Measurements from ENCODE around the gene DLEC1.

Gene DLEC1

DNA sequence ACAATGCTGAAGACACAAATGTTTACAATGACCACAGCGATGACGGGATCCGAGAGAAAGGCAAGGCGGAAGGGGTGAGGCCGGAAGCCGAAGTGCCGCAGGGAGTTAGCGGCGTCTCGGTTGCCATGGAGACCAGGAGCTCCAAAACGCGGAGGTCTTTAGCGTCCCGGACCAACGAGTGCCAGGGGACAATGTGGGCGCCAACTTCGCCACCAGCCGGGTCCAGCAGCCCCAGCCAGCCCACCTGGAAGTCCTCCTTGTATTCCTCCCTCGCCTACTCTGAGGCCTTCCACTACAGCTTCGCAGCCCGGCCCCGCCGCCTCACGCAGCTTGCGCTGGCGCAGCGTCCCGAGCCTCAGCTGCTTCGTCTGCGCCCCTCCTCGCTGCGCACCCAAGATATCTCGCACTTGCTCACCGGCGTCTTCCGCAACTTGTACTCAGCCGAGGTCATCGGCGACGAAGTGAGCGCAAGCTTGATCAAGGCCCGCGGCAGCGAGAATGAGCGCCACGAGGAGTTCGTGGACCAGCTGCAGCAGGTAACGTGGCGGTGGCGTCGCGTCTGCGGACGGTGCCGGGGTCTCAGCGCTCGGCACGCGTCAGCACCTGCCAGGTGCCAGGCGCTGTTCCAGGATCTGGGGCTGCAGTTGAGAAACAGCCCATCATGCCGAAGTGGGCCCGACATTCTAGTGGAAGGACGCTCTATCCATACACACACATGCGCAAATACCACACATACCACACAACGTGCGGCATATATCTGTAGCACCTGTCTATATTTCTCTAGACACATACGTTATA, at the start of gene DLEC1:
DLEC1 (plus strand) TSS at position 108 of the 798 bp plus-strand sequence; CDS start at position 126, 18 bp downstream.
- peak; percentile 89 for DNase-seq

DNA sequence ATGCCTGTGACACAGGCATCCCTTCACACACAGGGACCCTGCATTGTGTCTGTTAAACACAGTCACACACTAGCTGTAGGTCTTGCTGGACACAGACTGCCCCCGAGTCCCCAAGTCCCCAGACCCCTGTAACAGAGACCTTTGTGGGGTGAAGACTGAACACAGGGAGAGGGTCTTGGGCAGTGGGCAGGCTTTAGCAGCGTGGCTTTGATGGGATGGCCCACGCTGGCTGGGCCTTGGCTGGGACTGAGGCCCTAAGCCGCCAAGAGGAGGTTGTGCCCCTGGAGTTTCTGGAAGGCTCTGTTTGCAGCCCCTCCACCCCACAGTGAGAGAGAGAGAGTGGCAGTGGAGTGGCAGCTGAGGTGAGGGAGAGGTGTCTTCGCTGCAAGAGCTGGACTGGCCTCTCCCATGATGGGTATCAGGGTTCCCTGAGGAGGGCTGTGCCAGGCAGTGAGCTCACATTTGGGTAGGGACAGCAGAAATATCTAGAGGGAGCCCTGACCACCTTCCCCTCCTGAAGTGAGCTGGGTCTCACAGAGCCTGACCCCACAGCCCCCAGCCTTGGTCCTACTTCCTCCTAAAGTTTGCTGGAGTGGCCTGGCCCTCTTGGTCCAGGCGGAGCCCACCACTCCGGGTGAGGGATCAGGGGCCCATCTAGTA, 49.1 kb upstream of the DLEC1 start:
- DNase-seq: no peak

DNA sequence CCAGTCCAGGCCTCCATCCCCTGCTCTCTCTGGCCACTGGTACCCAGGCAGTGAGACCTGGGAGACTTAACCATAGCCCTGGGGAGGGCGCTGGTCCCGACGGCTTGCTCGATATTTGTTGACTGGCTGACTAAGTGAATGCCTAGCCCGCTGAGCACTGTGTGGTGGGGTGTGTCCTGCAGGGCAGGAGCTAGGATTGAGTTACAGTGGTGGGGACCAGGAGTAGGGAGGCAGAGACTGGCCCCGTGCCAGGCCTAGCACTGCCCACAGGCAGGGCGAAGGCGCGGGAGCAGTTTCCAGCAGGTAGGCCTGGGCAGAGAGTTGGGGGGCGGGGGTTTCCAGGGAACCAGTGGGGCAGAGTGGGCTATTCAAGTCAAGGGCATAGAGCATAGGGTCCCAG, 48.5 kb upstream of the DLEC1 start, which contains the start of gene VILL:
VILL (plus strand) TSS at position 260 of the 400 bp plus-strand sequence. CDS start 2,887 bp downstream, outside the sequence.
- no peak for DNase-seq

GRCh38 chr3:37991109-37991508, 47.9 kb upstream of the DLEC1 start:
- DNase-seq: no peak

DNA sequence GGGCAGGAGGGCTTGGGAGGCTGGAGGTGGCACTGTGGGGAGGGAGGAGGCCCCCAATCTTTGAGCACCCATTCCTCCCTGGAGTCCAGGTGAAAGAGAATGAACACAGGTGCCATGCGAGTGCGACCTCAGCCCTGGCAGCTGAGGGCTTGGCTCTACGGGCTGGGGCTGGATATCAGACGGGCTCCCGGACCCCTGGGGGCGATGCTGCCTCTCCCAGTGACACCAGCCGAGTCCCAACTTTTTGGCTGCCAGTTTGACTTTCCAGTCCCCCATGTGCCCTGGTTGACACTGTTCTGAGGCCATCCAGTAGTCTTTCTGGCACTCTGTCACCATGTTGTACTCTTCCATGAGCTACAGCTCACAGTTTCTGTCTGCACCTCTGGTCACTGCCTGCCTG, 47.2 kb upstream of the DLEC1 start:
- DNase-seq: no peak

DNA sequence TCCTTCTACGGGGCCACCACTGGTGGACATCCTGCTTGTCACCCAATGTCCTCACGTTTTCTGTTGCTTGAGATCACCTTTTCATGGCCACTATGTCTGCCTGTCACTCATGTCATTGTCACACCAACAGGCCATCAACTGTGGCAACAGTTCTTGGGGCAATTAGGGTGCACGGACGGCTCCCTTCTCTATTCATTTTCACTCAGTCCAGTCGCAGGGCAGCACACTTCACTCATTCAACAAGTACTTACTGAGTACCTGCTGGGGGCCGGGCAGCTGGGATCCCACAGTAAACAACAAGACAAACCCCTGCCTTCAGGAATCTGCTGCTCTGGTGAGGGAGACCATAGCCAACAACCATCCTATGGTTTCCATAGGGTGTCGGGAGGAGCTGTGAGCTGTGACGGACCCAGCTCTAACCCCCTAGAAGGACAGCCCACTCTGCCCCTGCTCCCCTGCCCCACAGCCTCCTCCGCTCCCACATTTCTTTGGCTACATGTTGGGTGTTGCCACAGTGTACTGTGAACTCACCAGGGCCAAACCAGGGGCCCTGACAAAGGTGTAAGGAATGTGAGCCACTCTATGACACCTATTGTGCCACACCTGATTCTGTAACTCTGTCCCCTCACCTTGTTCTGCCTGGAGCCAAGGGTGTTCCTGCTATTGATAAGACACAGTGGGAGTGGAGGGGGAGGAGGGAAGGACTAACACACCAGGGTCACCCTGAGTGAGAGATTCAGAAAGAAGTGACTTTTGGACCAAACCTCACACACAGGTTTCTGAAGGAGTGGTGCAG, 46.5 kb upstream of the DLEC1 start:
- no peak for DNase-seq

GRCh38 chr3:37993067-37993455, 45.9 kb upstream of the DLEC1 start:
- no peak for DNase-seq

- no peak for DNase-seq
Measured at GRCh38 chr3:37993460-37993819, 45.6 kb upstream of the DLEC1 start.

DNA sequence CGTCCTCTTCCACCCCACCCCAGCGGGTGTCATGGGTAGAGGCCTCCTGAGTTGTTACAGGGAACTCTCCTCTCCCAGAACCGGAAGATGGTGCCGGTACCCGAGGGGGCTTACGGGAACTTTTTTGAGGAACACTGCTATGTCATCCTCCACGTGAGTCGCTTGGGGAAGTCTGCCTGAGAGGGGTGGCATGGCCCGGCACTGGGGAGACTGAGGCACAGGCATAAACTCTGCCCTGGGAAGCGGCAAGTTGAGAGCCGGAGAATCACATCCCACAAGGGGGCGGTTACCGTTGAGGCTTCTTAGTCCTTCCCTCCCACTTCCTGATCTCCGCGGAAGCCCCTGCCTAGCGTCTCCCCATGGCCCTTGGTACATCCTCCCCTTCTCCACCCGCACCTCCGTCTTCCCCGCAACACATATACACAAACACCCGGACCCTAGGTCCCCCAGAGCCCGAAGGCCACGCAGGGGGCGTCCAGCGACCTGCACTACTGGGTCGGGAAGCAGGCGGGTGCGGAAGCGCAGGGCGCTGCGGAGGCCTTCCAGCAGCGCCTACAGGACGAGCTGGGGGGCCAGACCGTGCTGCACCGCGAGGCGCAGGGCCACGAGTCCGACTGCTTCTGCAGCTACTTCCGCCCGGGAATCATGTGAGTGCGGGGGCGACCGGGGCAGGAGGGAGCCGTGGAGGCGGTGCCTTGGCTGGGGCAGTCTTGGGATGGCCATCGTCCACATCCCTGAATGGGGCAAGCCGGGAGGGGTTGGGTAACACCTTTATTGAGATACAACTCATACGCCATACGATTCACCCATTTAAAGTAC, 45.0 kb upstream of the DLEC1 start:
- DNase-seq: peak; percentile 73

- no peak for DNase-seq
Measured at GRCh38 chr3:37994639-37994972, 44.4 kb upstream of the DLEC1 start.

DNA sequence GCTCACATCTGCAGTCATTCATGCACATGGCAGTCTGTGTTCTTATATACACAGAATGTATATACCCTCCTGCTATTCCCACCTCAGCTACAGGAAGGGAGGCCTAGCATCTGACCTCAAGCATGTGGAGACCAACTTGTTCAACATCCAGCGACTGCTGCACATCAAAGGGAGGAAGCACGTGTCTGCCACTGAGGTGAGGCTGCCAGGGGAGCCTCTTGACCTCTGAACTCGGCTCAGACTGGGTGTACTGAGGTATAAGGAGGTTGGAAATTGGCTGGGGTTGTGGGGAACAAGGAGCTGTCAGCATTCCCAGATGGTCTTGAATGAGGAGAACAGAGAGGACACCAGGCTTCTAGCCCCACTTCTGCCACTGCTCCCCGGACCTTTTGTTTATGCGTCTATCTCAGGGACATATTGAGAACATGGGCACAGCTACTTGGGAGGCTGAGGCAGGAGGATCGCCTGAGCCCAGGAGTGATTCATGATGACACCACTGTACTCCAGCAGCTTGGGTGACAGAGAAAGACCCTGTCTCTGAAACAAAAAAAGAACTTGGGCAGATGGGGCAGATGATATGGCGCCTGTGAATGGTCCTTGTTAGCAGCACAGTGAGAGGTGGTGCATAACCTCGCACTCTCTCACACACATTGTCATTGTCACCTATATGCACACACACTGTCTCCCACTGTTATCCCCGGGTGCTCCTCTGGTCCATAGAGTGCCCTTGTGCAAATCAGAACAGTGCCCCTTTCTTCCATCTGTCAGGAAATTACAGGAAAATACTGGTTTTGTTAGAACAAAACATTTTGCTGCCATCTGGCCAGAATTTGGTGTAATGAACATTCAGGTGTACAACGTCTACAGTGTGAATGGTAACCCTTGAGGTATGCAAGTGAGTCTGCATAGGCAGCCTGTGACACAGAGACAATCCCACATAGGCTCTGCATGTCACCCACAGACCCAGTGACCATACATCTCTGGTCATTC, 43.1 kb upstream of the DLEC1 start:
- peak; percentile 53 for DNase-seq

- DNase-seq: peak; percentile 87
Measured at GRCh38 chr3:37996785-37997301, 42.2 kb upstream of the DLEC1 start.

GRCh38 chr3:37997342-37997741, 41.7 kb upstream of the DLEC1 start:
- no peak for DNase-seq

DNA sequence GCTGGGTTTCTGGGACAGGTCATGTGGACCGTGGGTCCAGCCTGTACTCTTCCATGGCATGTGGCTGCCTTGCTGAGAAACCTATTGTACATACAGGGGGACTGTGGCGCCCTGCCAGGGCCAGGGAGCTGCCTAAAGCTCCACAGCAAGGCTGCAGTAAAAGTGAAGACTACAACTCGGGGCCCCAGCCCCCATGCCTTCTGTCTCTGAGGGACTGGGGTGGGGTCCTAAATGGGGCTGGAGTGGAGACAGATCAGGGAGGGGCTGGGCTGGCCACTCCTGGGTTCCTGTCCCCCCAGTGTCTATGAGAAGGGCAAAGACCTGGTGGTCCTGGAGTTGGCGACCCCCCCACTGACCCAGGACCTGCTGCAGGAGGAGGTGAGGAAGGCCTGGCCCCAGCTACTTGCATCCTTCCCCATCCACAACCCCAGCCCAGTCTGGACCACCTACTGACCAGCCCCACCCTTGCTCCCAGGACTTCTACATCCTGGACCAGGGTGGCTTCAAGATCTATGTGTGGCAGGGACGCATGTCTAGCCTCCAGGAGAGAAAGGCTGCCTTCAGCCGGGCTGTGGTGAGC, 41.1 kb upstream of the DLEC1 start:
- DNase-seq: no peak

- no peak for DNase-seq
Measured at GRCh38 chr3:37999836-38000235, 39.2 kb upstream of the DLEC1 start.

GRCh38 chr3:38000242-38000916, 38.6 kb upstream of the DLEC1 start:
- DNase-seq: no peak

DNA sequence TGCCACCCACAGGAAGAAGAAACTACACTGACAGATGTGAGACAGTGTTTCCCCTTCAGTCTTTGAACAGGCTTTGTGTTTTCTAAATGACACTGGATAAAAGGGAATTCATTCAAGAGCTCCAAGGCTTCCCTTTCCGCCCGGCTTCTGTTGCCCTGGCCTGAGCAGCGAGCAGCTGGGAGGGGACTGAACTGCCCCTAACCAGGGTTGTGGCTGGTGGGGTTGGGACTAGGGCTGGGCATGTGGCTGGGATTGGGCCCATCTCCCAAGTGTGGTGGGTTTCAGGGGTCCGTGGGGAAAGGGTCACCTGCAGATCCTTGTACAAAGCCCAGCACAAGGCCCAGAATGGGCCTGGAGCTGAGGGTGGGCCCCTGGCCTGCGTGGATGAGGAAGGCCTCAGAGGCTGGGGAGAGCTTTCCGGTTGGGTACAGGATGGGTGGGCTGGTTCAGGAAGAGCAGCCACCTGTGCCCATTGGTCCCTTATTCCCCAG, 38.0 kb upstream of the DLEC1 start:
- no peak for DNase-seq

GRCh38 chr3:38001456-38002081, 37.4 kb upstream of the DLEC1 start:
- no peak for DNase-seq

GRCh38 chr3:38002291-38002876, 36.6 kb upstream of the DLEC1 start:
- DNase-seq: no peak
